Smooth muscle cell (in vitro differentiated cells): Measurements from ENCODE around the gene CNOT10. TPM values are rescaled to one million over a fixed set of nuclear protein-coding genes. Genes with fewer than 3 reads are reported as not detected.

Experiments
- DNase-seq: peaks from one replicate; lab custom pipeline; 2025; ENCODE audit not compliant: unreplicated experiment; lab: John Stamatoyannopoulos, UW
- H2AFZ ChIP-seq: fragments of 200-600 bp; sonication (generic); 2 replicates; pipeline ENCODE4 v1.6.0; 2016; ENCODE audit warnings: antibody characterized with exemption, low read depth, mild to moderate bottlenecking
- H3F3A ChIP-seq: fragments of 200-600 bp; sonication (generic); 2 replicates; pipeline ENCODE4 v1.6.0; 2017; ENCODE audit warnings: antibody characterized with exemption, low read depth
- H3K27ac ChIP-seq: fragments of 200-600 bp; sonication (generic); 2 replicates; pipeline ENCODE4 v1.5.1; 2016; ENCODE audit warnings: low read depth, mild to moderate bottlenecking
- H3K27me3 ChIP-seq: fragments of 200-600 bp; sonication (generic); 2 replicates; pipeline ENCODE4 v1.6.1; 2016; ENCODE audit warnings: low read depth, mild to moderate bottlenecking
- H3K36me3 ChIP-seq: fragments of 200-600 bp; sonication (generic); 2 replicates; pipeline ENCODE4 v1.5.1; 2016; ENCODE audit warnings: low read depth
- H3K4me1 ChIP-seq: fragments of 200-600 bp; sonication (generic); 2 replicates; pipeline ENCODE4 v1.5.1; 2016; ENCODE audit warnings: low read depth
- H3K4me2 ChIP-seq: fragments of 200-600 bp; sonication (generic); 2 replicates; pipeline ENCODE4 v1.6.0; 2016; ENCODE audit warnings: mild to moderate bottlenecking
- H3K4me3 ChIP-seq: fragments of 200-600 bp; sonication (generic); 2 replicates; pipeline ENCODE4 v1.5.1; 2016; ENCODE audit warnings: mild to moderate bottlenecking
- H3K79me2 ChIP-seq: fragments of 200-600 bp; sonication (generic); 2 replicates; pipeline ENCODE4 v1.6.0; 2016; ENCODE audit warnings: low read depth, mild to moderate bottlenecking
- H3K9ac ChIP-seq: fragments of 200-600 bp; sonication (generic); 2 replicates; pipeline ENCODE4 v1.6.0; 2016; ENCODE audit warnings: low read depth
- H3K9me3 ChIP-seq: fragments of 200-600 bp; sonication (generic); replicated peaks from 2 replicates; pipeline ENCODE4 v1.5.1; 2016; ENCODE audit warnings: low read depth
- H4K20me1 ChIP-seq: fragments of 200-600 bp; sonication (generic); 2 replicates; pipeline ENCODE4 v1.6.0; 2016; ENCODE audit warnings: low read depth
- WGBS: methylation state at CpG from one replicate; pipeline ENCODE4 v1.1.7; 2016; ENCODE audit warnings: low lambda C conversion rate; 5-methylcytosine and 5-hydroxymethylcytosine counted together
- polyA plus RNA-seq: library from polyadenylated mRNA; unstranded; fragments of >200 nt; fragmentation: Nextera tagmentation; extraction: Ambion mirVana; gene quantifications from 2 replicates; pipeline ENCODE4 v1.2.1, GENCODE V29; 2016
- total RNA-seq: library from RNA; depleted of rRNA; stranded (reverse); fragments of >200 nt; gene quantifications from 2 replicates; pipeline ENCODE4 v1.2.3, GENCODE V29; 2014
- TF ChIP-seq, protein P1 (sequence below): fragments of 200-600 bp; sonication (generic); IDR thresholded peaks from 2 replicates; pipeline ENCODE4 v1.5.1; 2017; ENCODE audit warnings: borderline replicate concordance, mild to moderate bottlenecking, antibody characterized with exemption; ENCODE audit not compliant: insufficient read depth, poor library complexity, severe bottlenecking

CNOT10 gene, protein sequence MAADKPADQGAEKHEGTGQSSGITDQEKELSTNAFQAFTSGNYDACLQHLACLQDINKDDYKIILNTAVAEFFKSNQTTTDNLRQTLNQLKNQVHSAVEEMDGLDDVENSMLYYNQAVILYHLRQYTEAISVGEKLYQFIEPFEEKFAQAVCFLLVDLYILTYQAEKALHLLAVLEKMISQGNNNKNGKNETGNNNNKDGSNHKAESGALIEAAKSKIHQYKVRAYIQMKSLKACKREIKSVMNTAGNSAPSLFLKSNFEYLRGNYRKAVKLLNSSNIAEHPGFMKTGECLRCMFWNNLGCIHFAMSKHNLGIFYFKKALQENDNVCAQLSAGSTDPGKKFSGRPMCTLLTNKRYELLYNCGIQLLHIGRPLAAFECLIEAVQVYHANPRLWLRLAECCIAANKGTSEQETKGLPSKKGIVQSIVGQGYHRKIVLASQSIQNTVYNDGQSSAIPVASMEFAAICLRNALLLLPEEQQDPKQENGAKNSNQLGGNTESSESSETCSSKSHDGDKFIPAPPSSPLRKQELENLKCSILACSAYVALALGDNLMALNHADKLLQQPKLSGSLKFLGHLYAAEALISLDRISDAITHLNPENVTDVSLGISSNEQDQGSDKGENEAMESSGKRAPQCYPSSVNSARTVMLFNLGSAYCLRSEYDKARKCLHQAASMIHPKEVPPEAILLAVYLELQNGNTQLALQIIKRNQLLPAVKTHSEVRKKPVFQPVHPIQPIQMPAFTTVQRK
- 22.9 and 31.5 TPM in 2 replicates for total RNA-seq
- polyA plus RNA-seq = 14.0 and 19.4 TPM in 2 replicates

DNA sequence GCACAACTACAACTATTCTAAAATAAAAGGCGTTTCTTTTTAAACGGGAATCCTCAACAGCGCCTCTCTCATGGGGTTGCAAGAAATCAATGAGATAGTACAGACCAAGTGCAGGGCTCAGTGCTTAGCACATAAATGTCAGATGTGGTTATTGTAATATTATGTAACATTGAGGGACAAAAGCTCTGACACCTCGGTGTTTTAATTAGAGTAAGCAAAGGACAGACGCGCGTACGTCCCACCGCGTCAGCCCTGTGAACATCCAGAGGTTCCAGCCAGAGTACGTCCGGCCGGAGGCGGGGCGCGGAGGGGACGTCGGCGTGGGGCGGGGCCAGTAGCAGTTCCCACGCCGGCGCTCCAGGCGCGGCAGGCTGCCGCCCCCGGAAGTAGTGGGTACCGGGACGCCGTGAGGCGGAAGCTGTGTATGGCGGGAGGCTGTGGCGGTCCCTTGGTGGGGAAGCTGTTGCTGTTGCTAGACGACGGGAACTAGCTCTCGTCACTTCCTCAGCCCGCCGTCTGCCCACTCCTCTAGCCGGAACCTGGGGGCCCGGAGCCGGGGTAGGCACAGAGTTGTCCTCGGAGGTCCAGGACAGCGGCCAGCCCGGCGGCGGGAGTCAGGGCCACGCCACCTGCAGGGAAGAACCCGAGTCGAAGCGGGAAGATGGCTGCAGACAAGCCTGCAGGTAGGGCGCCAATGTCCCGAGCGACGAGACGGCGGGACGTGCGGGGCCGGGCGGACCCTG, at the start of gene CNOT10:
Gene CNOT10 (plus strand): TSS at position 389 of the 743 bp plus-strand sequence. CDS start 273 bp downstream, at position 662.
- Histone ChIP-seq H3K9ac (peak within 1 kb of the TSS; percentile 77), H3F3A (peaks cover 5% of the 10 kb centered on the region), H3K9me3 (no peaks in the 10 kb centered on the region), H2AFZ (peak within 1 kb of the TSS; percentile 91), H4K20me1 (peaks cover 13% of the 10 kb centered on the region), H3K4me2 (peak within 1 kb of the TSS; percentile 91), H3K27ac (peak within 1 kb of the TSS; percentile 80), H3K36me3 (no peaks in the 10 kb centered on the region), H3K4me1 (peaks cover 15% of the 10 kb centered on the region), H3K27me3 (no peaks in the 10 kb centered on the region), H3K4me3 (peak within 1 kb of the TSS; percentile 94), H3K79me2 (peaks cover 45% of the 10 kb centered on the region)
- WGBS = 2% methylated on average over 49 of the region's 60 CpGs
- DNase-seq = peak; percentile 83
- TF ChIP-seq, protein P1, sequence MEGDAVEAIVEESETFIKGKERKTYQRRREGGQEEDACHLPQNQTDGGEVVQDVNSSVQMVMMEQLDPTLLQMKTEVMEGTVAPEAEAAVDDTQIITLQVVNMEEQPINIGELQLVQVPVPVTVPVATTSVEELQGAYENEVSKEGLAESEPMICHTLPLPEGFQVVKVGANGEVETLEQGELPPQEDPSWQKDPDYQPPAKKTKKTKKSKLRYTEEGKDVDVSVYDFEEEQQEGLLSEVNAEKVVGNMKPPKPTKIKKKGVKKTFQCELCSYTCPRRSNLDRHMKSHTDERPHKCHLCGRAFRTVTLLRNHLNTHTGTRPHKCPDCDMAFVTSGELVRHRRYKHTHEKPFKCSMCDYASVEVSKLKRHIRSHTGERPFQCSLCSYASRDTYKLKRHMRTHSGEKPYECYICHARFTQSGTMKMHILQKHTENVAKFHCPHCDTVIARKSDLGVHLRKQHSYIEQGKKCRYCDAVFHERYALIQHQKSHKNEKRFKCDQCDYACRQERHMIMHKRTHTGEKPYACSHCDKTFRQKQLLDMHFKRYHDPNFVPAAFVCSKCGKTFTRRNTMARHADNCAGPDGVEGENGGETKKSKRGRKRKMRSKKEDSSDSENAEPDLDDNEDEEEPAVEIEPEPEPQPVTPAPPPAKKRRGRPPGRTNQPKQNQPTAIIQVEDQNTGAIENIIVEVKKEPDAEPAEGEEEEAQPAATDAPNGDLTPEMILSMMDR = no peak

DNA sequence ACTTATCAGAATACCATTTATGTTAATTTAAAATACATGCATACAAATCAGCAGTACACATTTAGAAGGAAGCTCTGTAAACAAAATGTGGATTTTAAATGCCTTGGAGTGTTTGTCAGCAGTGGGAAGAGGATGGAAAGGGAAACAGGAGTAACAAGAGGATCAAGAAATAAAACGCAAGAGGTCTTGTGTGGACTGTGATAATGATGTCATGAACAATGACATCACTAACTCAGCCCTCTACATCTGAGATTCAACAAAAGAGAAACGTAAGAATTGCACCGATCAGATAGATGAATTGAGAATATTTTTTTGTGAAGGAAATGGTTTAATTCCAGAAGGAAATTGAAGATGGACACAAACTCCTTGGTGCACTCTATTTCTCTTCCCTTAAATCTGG, 44.0 kb upstream of the CNOT10 start:
- Histone ChIP-seq H3K9me3 (no peaks in the 10 kb centered on the region), H2AFZ (no peak overlapping the region), H3K36me3 (no peaks in the 10 kb centered on the region), H3K4me3 (no peak overlapping the region), H3F3A (no peaks in the 10 kb centered on the region), H3K27ac (no peak overlapping the region), H3K79me2 (no peaks in the 10 kb centered on the region), H3K4me1 (no peaks in the 10 kb centered on the region), H3K4me2 (no peak overlapping the region), H3K27me3 (no peaks in the 10 kb centered on the region), H3K9ac (no peak overlapping the region), H4K20me1 (no peaks in the 10 kb centered on the region)
- TF ChIP-seq, protein P1 = no peak
- no peak for DNase-seq
- 89% methylated on average over 3 of the region's 3 CpGs for WGBS

DNA sequence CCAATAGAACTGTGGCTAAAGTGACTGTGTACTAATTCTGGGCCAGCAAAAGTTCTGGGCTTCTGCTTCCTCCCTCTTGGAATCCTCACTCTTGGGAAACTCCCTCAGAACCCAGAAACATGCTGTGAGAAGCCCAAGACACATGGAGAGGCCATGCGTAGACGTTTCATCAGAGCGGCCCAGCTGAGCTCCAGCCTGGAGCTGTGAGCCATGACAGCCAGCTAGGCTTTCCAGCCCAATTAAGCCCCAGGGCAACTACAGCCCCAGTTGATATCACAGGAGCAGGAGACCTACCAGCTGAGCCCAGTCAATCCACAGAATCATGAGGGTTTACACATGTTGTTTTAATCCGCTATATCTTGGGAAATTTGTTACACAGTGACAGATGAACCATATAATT, 43.6 kb upstream of the CNOT10 start:
- no peak for DNase-seq
- Histone ChIP-seq H3F3A (no peaks in the 10 kb centered on the region), H3K79me2 (no peaks in the 10 kb centered on the region)

More for the DNA sequence above, 43.6 kb upstream of the CNOT10 start:
- Histone ChIP-seq H3K4me3 (no peak overlapping the region), H4K20me1 (no peaks in the 10 kb centered on the region), H2AFZ (no peak overlapping the region), H3K4me1 (no peaks in the 10 kb centered on the region), H3K9me3 (no peaks in the 10 kb centered on the region), H3K9ac (no peak overlapping the region), H3K27ac (no peak overlapping the region), H3K36me3 (no peaks in the 10 kb centered on the region), H3K4me2 (no peak overlapping the region), H3K27me3 (no peaks in the 10 kb centered on the region)
- WGBS = 78% methylated on average over 4 of the region's 4 CpGs
- TF ChIP-seq, protein P1 = no peak
